Measurements from ENCODE around the gene GBP5.

GBP5 gene

DNA sequence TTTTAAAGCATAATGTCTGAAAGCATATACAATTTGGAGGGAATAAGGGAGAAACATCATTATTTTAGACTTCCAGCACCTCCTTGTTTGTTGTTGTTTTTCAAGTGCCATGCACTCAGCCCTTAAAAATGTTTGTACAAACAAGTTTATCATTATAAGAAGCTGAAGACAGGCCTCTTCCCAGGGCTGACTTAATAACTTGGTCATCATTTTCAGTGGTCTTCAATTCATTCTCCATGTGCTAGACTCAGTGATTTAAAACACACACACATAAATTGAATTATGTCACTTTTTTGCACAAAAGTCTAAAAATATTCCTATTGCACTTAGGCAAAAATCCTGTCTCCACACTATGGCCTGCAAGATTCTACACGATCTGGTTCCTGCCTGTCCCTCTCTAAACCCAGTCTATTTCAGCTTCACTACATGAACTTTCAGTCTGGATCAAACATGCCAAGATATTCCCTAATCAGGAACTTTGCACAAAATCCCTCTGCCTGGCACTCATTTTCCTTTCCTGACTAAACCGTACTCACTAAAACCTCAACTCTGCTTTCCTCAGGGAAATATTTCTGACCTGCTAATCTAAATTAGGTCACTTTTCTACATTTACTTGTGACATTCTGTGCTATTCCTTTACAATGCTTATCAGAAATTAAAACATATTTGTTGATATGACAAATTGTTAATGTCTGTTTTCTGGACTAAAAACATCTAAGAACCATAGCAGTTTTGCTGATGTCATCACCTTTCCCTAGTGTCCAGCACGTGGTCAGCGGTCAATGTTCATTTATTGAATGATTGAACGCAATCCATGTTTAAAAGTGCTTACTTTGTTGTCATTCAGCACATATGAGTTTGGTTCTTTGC lies 14.8 kb upstream of the GBP5 start (continued):
- TF ChIP-seq TOX (CRISPR knock-in tag; IDR thresholded peaks at IDR 0.05; ENCODE audit: borderline replicate concordance) (no peak), RARB (CRISPR knock-in tag; IDR thresholded peaks at IDR 0.05) (no peak)

DNA sequence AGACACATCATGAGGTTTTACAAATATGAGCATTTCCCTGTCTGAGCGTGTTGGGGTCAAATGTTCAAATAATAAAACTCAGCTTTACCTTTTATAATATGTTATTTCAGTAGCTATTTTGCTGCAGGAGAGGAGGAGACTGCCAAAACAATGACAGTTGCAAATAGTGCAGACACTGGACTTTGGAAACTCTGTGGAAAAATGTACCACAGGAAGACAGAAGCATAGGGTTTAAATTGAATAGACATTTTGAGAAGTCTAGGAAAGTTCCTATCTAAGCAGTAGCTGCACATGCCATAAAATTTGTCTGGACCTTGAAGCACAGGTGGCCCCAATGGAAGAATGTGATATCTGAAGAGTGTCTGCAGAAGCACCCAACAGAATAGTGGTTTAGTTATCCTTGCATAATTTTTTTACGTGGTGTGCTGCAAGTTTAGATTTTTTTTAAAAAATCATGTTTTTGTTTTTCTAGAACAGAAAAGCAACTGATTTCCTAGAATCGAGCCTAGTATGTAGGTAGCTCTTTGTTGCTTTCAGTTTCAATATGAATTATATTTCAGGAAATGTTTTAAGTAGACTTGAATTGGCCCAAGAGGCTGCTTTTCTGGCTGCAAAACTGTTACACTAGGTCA lies 14.0 kb upstream of the GBP5 start:
- TF ChIP-seq BACH2 (CRISPR knock-in tag; IDR thresholded peaks at IDR 0.05; ENCODE audit: borderline replicate concordance) (no peak), ARNTL (CRISPR knock-in tag; IDR thresholded peaks at IDR 0.05; ENCODE audit: borderline replicate concordance, low read depth) (no peak), TOX (CRISPR knock-in tag; IDR thresholded peaks at IDR 0.05; ENCODE audit: borderline replicate concordance) (no peak), CSDC2 (CRISPR knock-in tag; IDR thresholded peaks at IDR 0.05) (no peak), RARB (CRISPR knock-in tag; IDR thresholded peaks at IDR 0.05) (no peak), ZNF565 (CRISPR knock-in tag; conservative IDR thresholded peaks at IDR 0.05; ENCODE audit: low read depth) (no peak), GLIS3 (CRISPR knock-in tag; IDR thresholded peaks at IDR 0.05) (no peak), ZFP3 (CRISPR knock-in tag; IDR thresholded peaks at IDR 0.05) (no peak), TCF4 (CRISPR knock-in tag; IDR thresholded peaks at IDR 0.05; ENCODE audit: borderline replicate concordance) (no peak), OSR1 (CRISPR knock-in tag; IDR thresholded peaks at IDR 0.05) (no peak), ZNF70 (CRISPR knock-in tag; IDR thresholded peaks at IDR 0.05) (no peak), PPARA (CRISPR knock-in tag; IDR thresholded peaks at IDR 0.05; ENCODE audit: borderline replicate concordance) (no peak), ESRRG (CRISPR knock-in tag; IDR thresholded peaks at IDR 0.05) (no peak), ZFP30 (CRISPR knock-in tag; IDR thresholded peaks at IDR 0.05) (no peak), POU6F1 (CRISPR knock-in tag; IDR thresholded peaks at IDR 0.05; ENCODE audit: borderline replicate concordance, low read depth) (no peak)
- TF ChIP-seq, protein P1, sequence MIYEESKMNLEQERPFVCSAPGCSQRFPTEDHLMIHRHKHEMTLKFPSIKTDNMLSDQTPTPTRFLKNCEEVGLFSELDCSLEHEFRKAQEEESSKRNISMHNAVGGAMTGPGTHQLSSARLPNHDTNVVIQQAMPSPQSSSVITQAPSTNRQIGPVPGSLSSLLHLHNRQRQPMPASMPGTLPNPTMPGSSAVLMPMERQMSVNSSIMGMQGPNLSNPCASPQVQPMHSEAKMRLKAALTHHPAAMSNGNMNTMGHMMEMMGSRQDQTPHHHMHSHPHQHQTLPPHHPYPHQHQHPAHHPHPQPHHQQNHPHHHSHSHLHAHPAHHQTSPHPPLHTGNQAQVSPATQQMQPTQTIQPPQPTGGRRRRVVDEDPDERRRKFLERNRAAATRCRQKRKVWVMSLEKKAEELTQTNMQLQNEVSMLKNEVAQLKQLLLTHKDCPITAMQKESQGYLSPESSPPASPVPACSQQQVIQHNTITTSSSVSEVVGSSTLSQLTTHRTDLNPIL (CRISPR knock-in tag; IDR thresholded peaks at IDR 0.05; ENCODE audit: low read depth) = no peak
- TF ChIP-seq, protein P2, sequence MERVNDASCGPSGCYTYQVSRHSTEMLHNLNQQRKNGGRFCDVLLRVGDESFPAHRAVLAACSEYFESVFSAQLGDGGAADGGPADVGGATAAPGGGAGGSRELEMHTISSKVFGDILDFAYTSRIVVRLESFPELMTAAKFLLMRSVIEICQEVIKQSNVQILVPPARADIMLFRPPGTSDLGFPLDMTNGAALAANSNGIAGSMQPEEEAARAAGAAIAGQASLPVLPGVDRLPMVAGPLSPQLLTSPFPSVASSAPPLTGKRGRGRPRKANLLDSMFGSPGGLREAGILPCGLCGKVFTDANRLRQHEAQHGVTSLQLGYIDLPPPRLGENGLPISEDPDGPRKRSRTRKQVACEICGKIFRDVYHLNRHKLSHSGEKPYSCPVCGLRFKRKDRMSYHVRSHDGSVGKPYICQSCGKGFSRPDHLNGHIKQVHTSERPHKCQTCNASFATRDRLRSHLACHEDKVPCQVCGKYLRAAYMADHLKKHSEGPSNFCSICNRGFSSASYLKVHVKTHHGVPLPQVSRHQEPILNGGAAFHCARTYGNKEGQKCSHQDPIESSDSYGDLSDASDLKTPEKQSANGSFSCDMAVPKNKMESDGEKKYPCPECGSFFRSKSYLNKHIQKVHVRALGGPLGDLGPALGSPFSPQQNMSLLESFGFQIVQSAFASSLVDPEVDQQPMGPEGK (CRISPR knock-in tag; IDR thresholded peaks at IDR 0.05; ENCODE audit: borderline replicate concordance) = no peak
- TF ChIP-seq, protein P3, sequence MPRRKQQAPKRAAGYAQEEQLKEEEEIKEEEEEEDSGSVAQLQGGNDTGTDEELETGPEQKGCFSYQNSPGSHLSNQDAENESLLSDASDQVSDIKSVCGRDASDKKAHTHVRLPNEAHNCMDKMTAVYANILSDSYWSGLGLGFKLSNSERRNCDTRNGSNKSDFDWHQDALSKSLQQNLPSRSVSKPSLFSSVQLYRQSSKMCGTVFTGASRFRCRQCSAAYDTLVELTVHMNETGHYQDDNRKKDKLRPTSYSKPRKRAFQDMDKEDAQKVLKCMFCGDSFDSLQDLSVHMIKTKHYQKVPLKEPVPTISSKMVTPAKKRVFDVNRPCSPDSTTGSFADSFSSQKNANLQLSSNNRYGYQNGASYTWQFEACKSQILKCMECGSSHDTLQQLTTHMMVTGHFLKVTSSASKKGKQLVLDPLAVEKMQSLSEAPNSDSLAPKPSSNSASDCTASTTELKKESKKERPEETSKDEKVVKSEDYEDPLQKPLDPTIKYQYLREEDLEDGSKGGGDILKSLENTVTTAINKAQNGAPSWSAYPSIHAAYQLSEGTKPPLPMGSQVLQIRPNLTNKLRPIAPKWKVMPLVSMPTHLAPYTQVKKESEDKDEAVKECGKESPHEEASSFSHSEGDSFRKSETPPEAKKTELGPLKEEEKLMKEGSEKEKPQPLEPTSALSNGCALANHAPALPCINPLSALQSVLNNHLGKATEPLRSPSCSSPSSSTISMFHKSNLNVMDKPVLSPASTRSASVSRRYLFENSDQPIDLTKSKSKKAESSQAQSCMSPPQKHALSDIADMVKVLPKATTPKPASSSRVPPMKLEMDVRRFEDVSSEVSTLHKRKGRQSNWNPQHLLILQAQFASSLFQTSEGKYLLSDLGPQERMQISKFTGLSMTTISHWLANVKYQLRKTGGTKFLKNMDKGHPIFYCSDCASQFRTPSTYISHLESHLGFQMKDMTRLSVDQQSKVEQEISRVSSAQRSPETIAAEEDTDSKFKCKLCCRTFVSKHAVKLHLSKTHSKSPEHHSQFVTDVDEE (CRISPR knock-in tag; IDR thresholded peaks at IDR 0.05) = no peak
- no peak for ATAC-seq

GRCh38 chr1:89285745-89286380 lies 13.2 kb upstream of the GBP5 start:
- TF ChIP-seq, protein P4, sequence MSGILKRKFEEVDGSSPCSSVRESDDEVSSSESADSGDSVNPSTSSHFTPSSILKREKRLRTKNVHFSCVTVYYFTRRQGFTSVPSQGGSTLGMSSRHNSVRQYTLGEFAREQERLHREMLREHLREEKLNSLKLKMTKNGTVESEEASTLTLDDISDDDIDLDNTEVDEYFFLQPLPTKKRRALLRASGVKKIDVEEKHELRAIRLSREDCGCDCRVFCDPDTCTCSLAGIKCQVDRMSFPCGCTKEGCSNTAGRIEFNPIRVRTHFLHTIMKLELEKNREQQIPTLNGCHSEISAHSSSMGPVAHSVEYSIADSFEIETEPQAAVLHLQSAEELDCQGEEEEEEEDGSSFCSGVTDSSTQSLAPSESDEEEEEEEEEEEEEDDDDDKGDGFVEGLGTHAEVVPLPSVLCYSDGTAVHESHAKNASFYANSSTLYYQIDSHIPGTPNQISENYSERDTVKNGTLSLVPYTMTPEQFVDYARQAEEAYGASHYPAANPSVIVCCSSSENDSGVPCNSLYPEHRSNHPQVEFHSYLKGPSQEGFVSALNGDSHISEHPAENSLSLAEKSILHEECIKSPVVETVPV (CRISPR knock-in tag; IDR thresholded peaks at IDR 0.05) = no peak
- TF ChIP-seq ZFP3 (CRISPR knock-in tag; IDR thresholded peaks at IDR 0.05) (no peak), SNAI2 (CRISPR knock-in tag; IDR thresholded peaks at IDR 0.05) (no peak), CSDC2 (CRISPR knock-in tag; IDR thresholded peaks at IDR 0.05) (no peak), ESRRG (CRISPR knock-in tag; IDR thresholded peaks at IDR 0.05) (no peak), TOX (CRISPR knock-in tag; IDR thresholded peaks at IDR 0.05; ENCODE audit: borderline replicate concordance) (no peak), ZNF565 (CRISPR knock-in tag; conservative IDR thresholded peaks at IDR 0.05; ENCODE audit: low read depth) (no peak), BACH2 (CRISPR knock-in tag; IDR thresholded peaks at IDR 0.05; ENCODE audit: borderline replicate concordance) (no peak), OSR1 (CRISPR knock-in tag; IDR thresholded peaks at IDR 0.05) (no peak), TCF4 (CRISPR knock-in tag; IDR thresholded peaks at IDR 0.05; ENCODE audit: borderline replicate concordance) (no peak)
- TF ChIP-seq, protein P2 (CRISPR knock-in tag; IDR thresholded peaks at IDR 0.05; ENCODE audit: borderline replicate concordance) = no peak
- TF ChIP-seq, protein P1 (CRISPR knock-in tag; IDR thresholded peaks at IDR 0.05; ENCODE audit: low read depth) = no peak
- no peak for ATAC-seq
